Loucy (cell line): ENCODE results near the gene SMARCD3.

Source experiments
- H2AFZ ChIP-seq: fragments of 200-600 bp; sonication (generic); 2 replicates; pipeline ENCODE4 v1.6.0; 2016; ENCODE audit warnings: antibody characterized with exemption, mild to moderate bottlenecking, low read length, moderate library complexity
- H3F3A ChIP-seq: fragments of 200-600 bp; 2 replicates; pipeline ENCODE4 v1.6.0; 2016; ENCODE audit warnings: antibody characterized with exemption, low read depth, mild to moderate bottlenecking
- H3K27me3 ChIP-seq: fragments of 200-600 bp; sonication (generic); 2 replicates; pipeline ENCODE4 v1.6.1; 2014; ENCODE audit warnings: low read length, mild to moderate bottlenecking; ENCODE audit not compliant: insufficient read depth, poor library complexity, severe bottlenecking
- H3K36me3 ChIP-seq: fragments of 200-600 bp; sonication (generic); 2 replicates; pipeline ENCODE4 v1.6.1; 2016; ENCODE audit warnings: low read length; ENCODE audit not compliant: insufficient read depth
- H3K4me1 ChIP-seq: fragments of 200-600 bp; sonication (generic); 2 replicates; pipeline ENCODE4 v1.5.1; 2014; ENCODE audit warnings: low read length, mild to moderate bottlenecking; ENCODE audit not compliant: insufficient read depth, poor library complexity, severe bottlenecking
- H3K4me2 ChIP-seq: fragments of 200-600 bp; sonication (generic); 2 replicates; pipeline ENCODE4 v1.6.0; 2014; ENCODE audit warnings: antibody characterized with exemption, low read length, low read depth, mild to moderate bottlenecking; ENCODE audit not compliant: poor library complexity, severe bottlenecking
- H3K4me3 ChIP-seq: fragments of 200-600 bp; sonication (generic); 2 replicates; pipeline ENCODE4 v1.5.1; 2014; ENCODE audit warnings: low read length, mild to moderate bottlenecking, mixed read lengths; ENCODE audit not compliant: poor library complexity, severe bottlenecking
- H3K79me2 ChIP-seq: fragments of 200-600 bp; sonication (generic); 2 replicates; pipeline ENCODE4 v1.6.1; 2014; ENCODE audit warnings: low read length; ENCODE audit not compliant: insufficient read depth
- H3K9ac ChIP-seq: fragments of 200-600 bp; sonication (generic); 2 replicates; pipeline ENCODE4 v1.6.0; 2014; ENCODE audit warnings: mild to moderate bottlenecking, low read depth, low read length, moderate library complexity; ENCODE audit not compliant: poor library complexity, severe bottlenecking
- H3K9me2 ChIP-seq: fragments of 200-600 bp; sonication (generic); replicated peaks from 2 replicates; pipeline ENCODE4 v1.6.1; 2016; ENCODE audit warnings: low read depth, low read length, mixed read lengths
- H3K9me3 ChIP-seq: fragments of 200-600 bp; sonication (generic); 2 replicates; pipeline ENCODE4 v1.6.1; 2014; ENCODE audit warnings: mild to moderate bottlenecking, antibody characterized with exemption, low read length, low read depth; ENCODE audit not compliant: insufficient read depth
- H4K20me1 ChIP-seq: fragments of 200-600 bp; sonication (generic); 2 replicates; pipeline ENCODE4 v1.6.0; 2014; ENCODE audit warnings: antibody characterized with exemption, low read length, mild to moderate bottlenecking; ENCODE audit not compliant: insufficient read depth, poor library complexity, severe bottlenecking
- CTCF ChIP-seq: fragments of 200-600 bp; sonication (generic); conservative IDR thresholded peaks from 2 replicates; pipeline ENCODE4 v1.5.1; 2014; ENCODE audit warnings: mild to moderate bottlenecking, antibody characterized with exemption, low read length
- EZH2phosphoT487 ChIP-seq: fragments of 200-600 bp; IDR thresholded peaks from 2 replicates; pipeline ENCODE4 v1.6.1; 2018; ENCODE audit warnings: antibody characterized with exemption, mild to moderate bottlenecking, moderate library complexity, borderline replicate concordance

SMARCD3 gene

DNA sequence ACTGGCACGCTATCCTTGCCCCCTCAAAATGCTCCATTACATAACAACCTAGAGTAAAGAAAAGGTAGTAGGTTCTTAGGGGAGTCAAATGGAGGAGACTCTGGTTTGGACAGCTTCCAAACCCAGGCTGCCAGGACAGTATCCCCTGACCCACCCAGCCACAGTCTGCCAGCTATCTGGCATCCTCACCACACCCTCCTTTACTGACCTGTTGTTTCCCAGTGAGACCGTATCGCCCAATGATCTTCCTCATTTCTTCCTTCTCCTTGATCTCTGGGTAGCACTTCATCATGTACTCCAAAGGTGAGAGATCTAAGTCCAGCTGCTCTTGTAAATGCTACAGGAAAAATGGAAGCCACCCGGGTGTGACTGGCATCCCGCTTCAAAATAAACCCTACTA is 33.1 kb downstream of the SMARCD3 start:
- no peaks in the 10 kb centered on the region for H3K79me2 ChIP-seq
- H3K9me2 ChIP-seq: no peaks in the 10 kb centered on the region
- H3K4me2 ChIP-seq: no peak overlapping the region
- H3K9ac ChIP-seq: no peak overlapping the region
- H3K9me3 ChIP-seq: no peaks in the 10 kb centered on the region
- no peaks in the 10 kb centered on the region for H4K20me1 ChIP-seq
- H2AFZ ChIP-seq: no peak overlapping the region
- no peaks in the 10 kb centered on the region for H3K27me3 ChIP-seq
- peaks cover 3% of the 10 kb centered on the region for H3K4me1 ChIP-seq
- TF ChIP-seq CTCF (no peak), EZH2phosphoT487 (no peak)
- H3K4me3 ChIP-seq: no peak overlapping the region
- peaks cover 66% of the 10 kb centered on the region; the same call in 1 of the 2 replicates for H3K36me3 ChIP-seq
- H3F3A ChIP-seq: no peaks in the 10 kb centered on the region

DNA sequence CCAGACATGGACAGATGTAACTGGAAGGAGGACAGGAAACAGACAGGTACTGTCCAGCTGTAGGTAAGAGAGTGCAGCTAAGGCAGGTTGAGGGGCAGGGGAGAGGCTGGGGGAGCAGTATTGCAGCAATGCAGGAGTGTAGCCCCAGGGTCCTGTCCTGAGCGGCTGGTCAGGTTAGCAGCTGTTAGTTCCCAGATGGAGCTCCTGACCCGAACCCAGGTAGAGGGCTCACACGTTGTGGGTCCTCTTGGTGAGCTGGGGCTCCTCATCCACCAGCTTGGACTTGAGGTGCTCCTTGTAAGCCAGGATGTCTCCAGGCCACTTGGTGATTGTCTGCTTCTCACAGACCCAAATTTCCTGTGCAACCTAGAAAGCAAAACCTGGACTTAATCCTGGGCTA is 34.7 kb downstream of the SMARCD3 start:
- no peak overlapping the region for H3K4me2 ChIP-seq
- H3K9me2 ChIP-seq: no peaks in the 10 kb centered on the region
- H3K4me1 ChIP-seq: peaks cover 14% of the 10 kb centered on the region
- TF ChIP-seq CTCF (no peak), EZH2phosphoT487 (no peak)
- H4K20me1 ChIP-seq: no peaks in the 10 kb centered on the region
- H3K27me3 ChIP-seq: no peaks in the 10 kb centered on the region
- H2AFZ ChIP-seq: no peak overlapping the region
- H3K79me2 ChIP-seq: no peaks in the 10 kb centered on the region
- no peaks in the 10 kb centered on the region for H3K9me3 ChIP-seq
- H3K9ac ChIP-seq: no peak overlapping the region
- no peaks in the 10 kb centered on the region for H3F3A ChIP-seq
- H3K36me3 ChIP-seq: peaks cover 56% of the 10 kb centered on the region; the same call in 1 of the 2 replicates
- H3K4me3 ChIP-seq: no peak overlapping the region

DNA sequence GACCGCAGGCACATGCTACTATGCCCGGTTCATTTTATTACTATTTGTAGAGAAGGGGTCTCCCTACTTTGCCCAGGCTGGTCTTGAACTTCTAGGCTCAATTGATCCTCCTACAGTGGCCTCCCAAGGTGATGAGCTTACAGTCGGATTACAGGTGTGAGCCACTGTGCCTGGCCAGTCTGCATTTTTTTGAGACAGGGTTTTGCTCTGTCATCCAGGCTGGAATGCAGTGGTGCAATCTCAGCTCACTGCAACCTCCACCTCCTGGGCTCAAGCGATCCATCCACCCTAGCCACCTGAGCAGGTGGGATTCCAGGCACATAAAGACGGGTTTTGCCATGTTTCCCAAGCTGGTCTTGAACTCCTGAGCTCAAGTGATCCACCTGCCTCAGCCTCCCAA is 35.9 kb downstream of the SMARCD3 start:
- H3K4me1 ChIP-seq: peaks cover 25% of the 10 kb centered on the region
- no peak overlapping the region for H3K4me3 ChIP-seq
- peaks cover 44% of the 10 kb centered on the region; the same call in 1 of the 2 replicates for H3K36me3 ChIP-seq
- H3K4me2 ChIP-seq: no peak overlapping the region
- 0 out of 2 replicates have a peak, but pooled peaks cover 2% of the 10 kb centered on the region for H3F3A ChIP-seq
- H3K27me3 ChIP-seq: no peaks in the 10 kb centered on the region
- no peak overlapping the region for H2AFZ ChIP-seq
- H3K9me3 ChIP-seq: no peaks in the 10 kb centered on the region
- H3K9ac ChIP-seq: no peak overlapping the region
- TF ChIP-seq CTCF (no peak), EZH2phosphoT487 (no peak)
- no peaks in the 10 kb centered on the region for H4K20me1 ChIP-seq
- no peaks in the 10 kb centered on the region for H3K79me2 ChIP-seq
- no peaks in the 10 kb centered on the region for H3K9me2 ChIP-seq
